SU-DHL-6 (cell line): ENCODE data around the gene DYNLT5.

ENCODE experiments used
- H2AFZ ChIP-seq: fragments of 200-600 bp; sonication (generic); 2 replicates; pipeline ENCODE4 v1.6.1; 2014; ENCODE audit warnings: low read depth, mild to moderate bottlenecking, moderate library complexity, mixed read lengths, antibody characterized with exemption, low read length; ENCODE audit not compliant: severe bottlenecking
- H3F3A ChIP-seq: fragments of 200-600 bp; shearing (Covaris generic); 2 replicates; pipeline ENCODE4 v1.6.0; 2016; ENCODE audit warnings: antibody characterized with exemption, mild to moderate bottlenecking; ENCODE audit not compliant: insufficient read depth
- H3K27ac ChIP-seq: fragments of 200-600 bp; sonication (generic); 2 replicates; pipeline ENCODE4 v1.5.1; 2016; ENCODE audit warnings: low read depth, mild to moderate bottlenecking, low read length, moderate library complexity, mixed read lengths
- H3K27me3 ChIP-seq: fragments of 200-600 bp; sonication (generic), shearing (Covaris generic); 2 replicates; pipeline ENCODE4 v1.6.0; 2014; ENCODE audit warnings: mild to moderate bottlenecking, low read length
- H3K36me3 ChIP-seq: fragments of 200-600 bp; sonication (generic); 2 replicates; pipeline ENCODE4 v1.6.1; 2014; ENCODE audit warnings: mild to moderate bottlenecking, low read length, mixed read lengths
- H3K4me2 ChIP-seq: fragments of 300-600, 200-600 bp; shearing (Covaris generic), sonication (generic); 2 replicates; pipeline ENCODE4 v1.6.0; 2014; ENCODE audit warnings: low read length, low read depth, mild to moderate bottlenecking; ENCODE audit not compliant: poor library complexity, severe bottlenecking
- H3K4me3 ChIP-seq: fragments of 200-600 bp; sonication (generic); 2 replicates; pipeline ENCODE4 v1.5.1; 2014; ENCODE audit warnings: antibody characterized with exemption, low read length, mild to moderate bottlenecking, mixed read lengths; ENCODE audit not compliant: insufficient read depth, poor library complexity, severe bottlenecking
- H3K79me2 ChIP-seq: fragments of 200-600 bp; sonication (generic); 2 replicates; pipeline ENCODE4 v1.6.1; 2014; ENCODE audit warnings: mild to moderate bottlenecking, low read length, moderate library complexity; ENCODE audit not compliant: insufficient read depth
- H3K9ac ChIP-seq: fragments of 200-600 bp; sonication (generic); 2 replicates; pipeline ENCODE4 v1.7.0; 2014; ENCODE audit warnings: mild to moderate bottlenecking, low read length
- H3K9me2 ChIP-seq: fragments of 200-600 bp; sonication (generic); replicated peaks from 2 replicates; pipeline ENCODE4 v1.6.1; 2014; ENCODE audit warnings: low read length; ENCODE audit not compliant: insufficient read depth
- H3K9me3 ChIP-seq: fragments of 200-600 bp; sonication (generic); 2 replicates; pipeline ENCODE4 v1.6.1; 2014; ENCODE audit warnings: low read length, mixed read lengths; ENCODE audit not compliant: insufficient read depth
- H4K20me1 ChIP-seq: fragments of 200-600 bp; sonication (generic); 2 replicates; pipeline ENCODE4 v1.6.1; 2014; ENCODE audit warnings: low read depth, mild to moderate bottlenecking, antibody characterized with exemption, low read length, moderate library complexity, mixed read lengths
- EZH2phosphoT487 ChIP-seq: fragments of 200-600 bp; sonication (generic), shearing (Covaris generic); conservative IDR thresholded peaks from 2 replicates; pipeline ENCODE4 v1.6.1; 2018; ENCODE audit warnings: mild to moderate bottlenecking, antibody characterized with exemption, low read length, moderate library complexity, mixed read lengths
- TF ChIP-seq, protein P1 (sequence below): fragments of 200-600 bp; sonication (generic); IDR thresholded peaks from one replicate; pipeline ENCODE4 v1.5.1; 2017; ENCODE audit warnings: antibody characterized with exemption, mild to moderate bottlenecking, low read length, moderate library complexity; ENCODE audit not compliant: insufficient read depth, poor library complexity, severe bottlenecking

The DYNLT5 gene

DNA sequence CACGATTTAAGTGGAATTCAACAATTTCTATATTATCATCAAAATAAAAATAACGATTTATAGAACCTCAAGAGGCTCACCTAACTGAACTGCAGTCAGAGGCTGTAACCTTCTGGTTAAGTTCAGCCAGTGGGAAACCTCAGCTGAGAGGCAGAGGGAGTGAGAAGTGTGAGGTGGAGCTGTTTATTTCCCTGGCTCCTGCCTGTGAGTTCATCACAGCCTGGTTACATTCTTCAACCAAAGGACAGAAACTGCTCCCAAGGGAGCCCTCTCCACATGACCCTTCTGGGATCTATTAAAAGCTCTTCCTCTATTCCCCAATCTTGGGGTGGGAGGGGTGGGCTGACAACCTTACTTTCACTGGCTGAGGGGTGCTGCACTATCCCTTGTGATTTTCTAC is 22.2 kb downstream of the DYNLT5 start:
- no peaks in the 10 kb centered on the region for H3K9me3 ChIP-seq

DNA sequence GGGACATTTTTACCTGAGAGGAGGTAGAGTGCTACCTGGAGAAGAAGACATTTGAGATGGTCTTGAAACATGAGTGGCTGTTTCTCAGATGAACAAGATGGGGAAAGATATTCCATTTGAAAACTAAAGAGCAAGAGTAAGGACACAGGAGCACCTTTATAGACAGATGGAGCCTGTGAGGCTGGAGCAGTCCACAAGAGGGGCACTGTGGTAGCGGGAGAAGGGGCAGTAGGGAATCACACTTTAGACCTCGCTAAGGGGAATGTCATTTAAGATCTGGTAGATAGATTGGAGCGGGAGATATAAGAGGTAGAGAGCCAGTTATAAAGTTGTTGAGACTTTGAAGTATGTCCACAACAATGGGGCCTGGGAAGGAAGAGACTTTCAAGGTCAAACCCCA is 23.4 kb downstream of the DYNLT5 start:
- no peaks in the 10 kb centered on the region for H3K9me3 ChIP-seq
- no peak overlapping the region for H2AFZ ChIP-seq
- TF ChIP-seq, protein P1, sequence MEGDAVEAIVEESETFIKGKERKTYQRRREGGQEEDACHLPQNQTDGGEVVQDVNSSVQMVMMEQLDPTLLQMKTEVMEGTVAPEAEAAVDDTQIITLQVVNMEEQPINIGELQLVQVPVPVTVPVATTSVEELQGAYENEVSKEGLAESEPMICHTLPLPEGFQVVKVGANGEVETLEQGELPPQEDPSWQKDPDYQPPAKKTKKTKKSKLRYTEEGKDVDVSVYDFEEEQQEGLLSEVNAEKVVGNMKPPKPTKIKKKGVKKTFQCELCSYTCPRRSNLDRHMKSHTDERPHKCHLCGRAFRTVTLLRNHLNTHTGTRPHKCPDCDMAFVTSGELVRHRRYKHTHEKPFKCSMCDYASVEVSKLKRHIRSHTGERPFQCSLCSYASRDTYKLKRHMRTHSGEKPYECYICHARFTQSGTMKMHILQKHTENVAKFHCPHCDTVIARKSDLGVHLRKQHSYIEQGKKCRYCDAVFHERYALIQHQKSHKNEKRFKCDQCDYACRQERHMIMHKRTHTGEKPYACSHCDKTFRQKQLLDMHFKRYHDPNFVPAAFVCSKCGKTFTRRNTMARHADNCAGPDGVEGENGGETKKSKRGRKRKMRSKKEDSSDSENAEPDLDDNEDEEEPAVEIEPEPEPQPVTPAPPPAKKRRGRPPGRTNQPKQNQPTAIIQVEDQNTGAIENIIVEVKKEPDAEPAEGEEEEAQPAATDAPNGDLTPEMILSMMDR = no peak
- TF ChIP-seq EZH2phosphoT487 = no peak
- no peaks in the 10 kb centered on the region for H3K36me3 ChIP-seq
- H3K27ac ChIP-seq = no peak overlapping the region
- no peaks in the 10 kb centered on the region for H3K27me3 ChIP-seq
- H3F3A ChIP-seq = no peaks in the 10 kb centered on the region
- no peaks in the 10 kb centered on the region for H3K79me2 ChIP-seq
- H3K4me2 ChIP-seq = no peak overlapping the region
- no peaks in the 10 kb centered on the region for H3K9me2 ChIP-seq
- no peak overlapping the region for H3K9ac ChIP-seq
- H3K4me3 ChIP-seq = no peak overlapping the region
- no peaks in the 10 kb centered on the region for H4K20me1 ChIP-seq

More for the DNA sequence above, 22.2 kb downstream of the DYNLT5 start:
- H3K9ac ChIP-seq = no peak overlapping the region
- H2AFZ ChIP-seq = no peak overlapping the region
- no peaks in the 10 kb centered on the region for H3K36me3 ChIP-seq
- TF ChIP-seq EZH2phosphoT487 = no peak
- TF ChIP-seq, protein P1 = no peak
- H3K27ac ChIP-seq = no peak overlapping the region
- H4K20me1 ChIP-seq = no peaks in the 10 kb centered on the region
- no peaks in the 10 kb centered on the region for H3K27me3 ChIP-seq
- no peaks in the 10 kb centered on the region for H3F3A ChIP-seq
- H3K9me2 ChIP-seq = no peaks in the 10 kb centered on the region
- H3K4me3 ChIP-seq = no peak overlapping the region
- no peaks in the 10 kb centered on the region for H3K79me2 ChIP-seq
- H3K4me2 ChIP-seq = no peak overlapping the region

DNA sequence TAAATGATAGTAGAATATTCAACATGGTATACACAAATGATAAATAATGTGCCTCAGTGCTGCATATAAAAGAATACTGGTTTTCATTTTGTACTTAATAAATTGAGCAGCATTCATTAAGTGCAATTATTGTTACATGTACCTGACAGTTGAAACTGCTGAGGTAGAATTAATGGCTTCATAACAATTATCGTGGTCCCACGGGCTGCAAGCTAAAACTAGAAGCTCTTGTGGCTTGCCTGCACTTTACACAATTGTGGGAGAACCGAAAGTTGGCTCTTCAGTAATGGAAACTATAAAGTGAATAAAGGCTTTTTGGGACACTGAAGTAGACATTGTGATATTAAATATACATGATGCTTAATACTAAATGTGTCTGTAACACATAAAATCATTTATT is 25.6 kb downstream of the DYNLT5 start:
- no peak for TF ChIP-seq EZH2phosphoT487
- TF ChIP-seq, protein P1 = no peak
- H3K79me2 ChIP-seq = no peaks in the 10 kb centered on the region
- H3K27me3 ChIP-seq = no peaks in the 10 kb centered on the region
- H3K4me2 ChIP-seq = no peak overlapping the region
- no peaks in the 10 kb centered on the region for H4K20me1 ChIP-seq
- H3F3A ChIP-seq = no peaks in the 10 kb centered on the region
- H2AFZ ChIP-seq = no peak overlapping the region
- no peaks in the 10 kb centered on the region for H3K9me3 ChIP-seq
- H3K4me3 ChIP-seq = no peak overlapping the region
- no peak overlapping the region for H3K27ac ChIP-seq
- H3K9ac ChIP-seq = no peak overlapping the region
- no peaks in the 10 kb centered on the region for H3K36me3 ChIP-seq
- no peaks in the 10 kb centered on the region for H3K9me2 ChIP-seq
